Measurements from ENCODE around the gene CDK9.

CDK9 gene

DNA sequence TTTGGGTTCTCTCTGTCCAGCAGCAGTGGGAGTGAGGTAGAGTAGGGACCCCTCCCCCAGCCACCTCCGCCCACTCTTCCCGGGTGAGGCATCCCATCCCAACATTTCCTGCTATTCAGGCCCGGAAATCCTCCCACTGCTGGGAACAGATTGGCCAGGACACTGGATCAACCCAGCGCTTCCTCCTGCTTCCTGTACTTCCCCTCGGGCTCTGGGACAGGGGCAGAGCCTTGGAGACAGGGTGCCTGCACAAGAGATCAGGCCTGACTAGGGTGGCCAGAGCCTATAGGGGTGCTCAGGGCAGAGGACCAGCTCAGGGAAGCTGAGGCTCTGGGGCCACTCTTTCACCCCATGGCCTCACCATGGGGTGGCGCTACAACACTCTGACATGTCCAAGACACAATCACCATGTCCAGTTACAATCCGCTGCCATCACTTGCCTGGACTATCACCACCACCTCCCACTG is 21.9 kb upstream of the CDK9 start:
- TF ChIP-seq ZNF274 (IDR thresholded peaks at IDR 0.05; ENCODE audit: low read depth, low read length) = no peak
- no peak for TF ChIP-seq YY1 (IDR thresholded peaks at IDR 0.05; ENCODE audit: insufficient read depth, insufficient read length)
- no peak for TF ChIP-seq SUZ12 (IDR thresholded peaks at IDR 0.05; ENCODE audit: extremely low read depth, insufficient read depth, insufficient read length)
- Histone ChIP-seq H3K9me3 (ENCODE audit: insufficient read depth, low read length) (no peaks in the 10 kb centered on the region), H3K4me1 (ENCODE audit: insufficient read depth, insufficient read length) (peaks cover 21% of the 10 kb centered on the region), H3K36me3 (ENCODE audit: insufficient read depth, insufficient read length, low read length) (peaks cover 3% of the 10 kb centered on the region), H3K9ac (ENCODE audit: insufficient read length, low read depth) (no peak overlapping the region), H3K4me3 (ENCODE audit: insufficient read length, low read depth) (no peak overlapping the region), H3K27me3 (ENCODE audit: insufficient read depth, insufficient read length) (no peaks in the 10 kb centered on the region)
- no peak for DNase-seq (ENCODE audit: low read depth, low spot score)

DNA sequence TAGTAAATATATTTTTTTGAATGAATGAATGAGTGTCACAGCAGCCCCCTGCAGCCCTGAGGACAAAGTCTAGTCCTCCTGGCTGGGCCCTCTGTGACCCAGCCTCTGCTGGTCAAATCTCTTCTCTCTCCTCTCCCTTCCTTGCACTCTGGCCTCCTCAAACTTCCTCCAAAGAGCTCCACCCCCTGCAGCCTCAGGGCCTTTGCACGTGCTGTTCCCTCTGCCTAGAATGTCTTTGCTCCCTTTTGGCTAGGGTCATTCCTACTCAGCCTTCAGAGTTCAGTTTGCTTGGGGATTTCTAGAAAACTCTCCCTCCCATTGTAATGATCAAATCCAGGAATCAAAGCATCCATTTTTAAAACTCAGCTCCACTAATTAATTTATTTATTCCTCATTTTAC is 20.4 kb upstream of the CDK9 start:
- Histone ChIP-seq H3K4me1 (ENCODE audit: insufficient read depth, insufficient read length) (peaks cover 28% of the 10 kb centered on the region), H3K9me3 (ENCODE audit: insufficient read depth, low read length) (no peaks in the 10 kb centered on the region), H3K4me3 (ENCODE audit: insufficient read length, low read depth) (no peak overlapping the region), H3K27me3 (ENCODE audit: insufficient read depth, insufficient read length) (no peaks in the 10 kb centered on the region), H3K9ac (ENCODE audit: insufficient read length, low read depth) (no peak overlapping the region), H3K36me3 (ENCODE audit: insufficient read depth, insufficient read length, low read length) (peaks cover 3% of the 10 kb centered on the region)
- no peak for DNase-seq (ENCODE audit: low read depth, low spot score)
- TF ChIP-seq SUZ12 (IDR thresholded peaks at IDR 0.05; ENCODE audit: extremely low read depth, insufficient read depth, insufficient read length) (no peak), ZNF274 (IDR thresholded peaks at IDR 0.05; ENCODE audit: low read depth, low read length) (no peak), YY1 (IDR thresholded peaks at IDR 0.05; ENCODE audit: insufficient read depth, insufficient read length) (no peak)

DNA sequence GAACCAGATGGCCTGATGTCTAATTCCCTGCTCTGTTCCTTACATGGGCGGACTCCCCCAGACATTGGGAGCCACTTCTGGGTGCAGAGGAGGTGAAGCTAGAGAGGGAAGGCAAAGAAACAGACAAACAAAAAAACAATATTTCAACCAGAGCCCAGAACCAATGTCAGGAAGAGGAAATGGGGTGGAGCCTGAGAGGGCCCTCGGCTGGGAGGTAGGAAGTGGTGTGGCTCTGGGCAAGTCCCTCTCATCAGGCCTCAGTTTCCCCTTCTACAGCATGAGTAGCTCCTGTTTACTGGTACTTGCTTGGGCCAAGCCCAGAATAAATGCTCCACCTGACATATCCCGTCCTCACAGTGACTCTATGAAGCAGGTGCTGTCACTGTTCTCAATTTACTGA is 18.4 kb upstream of the CDK9 start:
- TF ChIP-seq SUZ12 (IDR thresholded peaks at IDR 0.05; ENCODE audit: extremely low read depth, insufficient read depth, insufficient read length) (no peak), YY1 (IDR thresholded peaks at IDR 0.05; ENCODE audit: insufficient read depth, insufficient read length) (no peak), ZNF274 (IDR thresholded peaks at IDR 0.05; ENCODE audit: low read depth, low read length) (no peak)
- H3K9ac ChIP-seq (ENCODE audit: insufficient read length, low read depth) = peak overlapping the region; percentile 50

GRCh38 chr9:127767909-127768331 is 17.9 kb upstream of the CDK9 start:
- H3K9ac ChIP-seq (ENCODE audit: insufficient read length, low read depth) = peak overlapping the region; percentile 50
- H3K4me1 ChIP-seq (ENCODE audit: insufficient read depth, insufficient read length) = peaks cover 28% of the 10 kb centered on the region
- no peaks in the 10 kb centered on the region for H3K27me3 ChIP-seq (ENCODE audit: insufficient read depth, insufficient read length)
- DNase-seq (ENCODE audit: low read depth, low spot score) = no peak
- TF ChIP-seq SUZ12 (IDR thresholded peaks at IDR 0.05; ENCODE audit: extremely low read depth, insufficient read depth, insufficient read length) (no peak), ZNF274 (IDR thresholded peaks at IDR 0.05; ENCODE audit: low read depth, low read length) (no peak)
- H3K9me3 ChIP-seq (ENCODE audit: insufficient read depth, low read length) = no peaks in the 10 kb centered on the region
- no peak overlapping the region for H3K4me3 ChIP-seq (ENCODE audit: insufficient read length, low read depth)
- peaks cover 3% of the 10 kb centered on the region for H3K36me3 ChIP-seq (ENCODE audit: insufficient read depth, insufficient read length, low read length)

More for the DNA sequence above, 18.4 kb upstream of the CDK9 start:
- peaks cover 3% of the 10 kb centered on the region for H3K36me3 ChIP-seq (ENCODE audit: insufficient read depth, insufficient read length, low read length)
- H3K4me1 ChIP-seq (ENCODE audit: insufficient read depth, insufficient read length) = peaks cover 31% of the 10 kb centered on the region
- no peaks in the 10 kb centered on the region for H3K27me3 ChIP-seq (ENCODE audit: insufficient read depth, insufficient read length)
- H3K4me3 ChIP-seq (ENCODE audit: insufficient read length, low read depth) = no peak overlapping the region
- DNase-seq (ENCODE audit: low read depth, low spot score) = no peak
- H3K9me3 ChIP-seq (ENCODE audit: insufficient read depth, low read length) = no peaks in the 10 kb centered on the region

- no peaks in the 10 kb centered on the region for H3K9me3 ChIP-seq (ENCODE audit: insufficient read depth, low read length)
- no peak for DNase-seq (ENCODE audit: low read depth, low spot score)
- peaks cover 30% of the 10 kb centered on the region for H3K4me1 ChIP-seq (ENCODE audit: insufficient read depth, insufficient read length)
- no peak overlapping the region for H3K4me3 ChIP-seq (ENCODE audit: insufficient read length, low read depth)
- peaks cover 3% of the 10 kb centered on the region for H3K36me3 ChIP-seq (ENCODE audit: insufficient read depth, insufficient read length, low read length)
- TF ChIP-seq YY1 (IDR thresholded peaks at IDR 0.05; ENCODE audit: insufficient read depth, insufficient read length) (no peak), ZNF274 (IDR thresholded peaks at IDR 0.05; ENCODE audit: low read depth, low read length) (no peak), SUZ12 (IDR thresholded peaks at IDR 0.05; ENCODE audit: extremely low read depth, insufficient read depth, insufficient read length) (no peak)
- peak overlapping the region; percentile 50 for H3K9ac ChIP-seq (ENCODE audit: insufficient read length, low read depth)
- H3K27me3 ChIP-seq (ENCODE audit: insufficient read depth, insufficient read length) = no peaks in the 10 kb centered on the region
Observed at GRCh38 chr9:127768698-127769097, 17.1 kb upstream of the CDK9 start.

DNA sequence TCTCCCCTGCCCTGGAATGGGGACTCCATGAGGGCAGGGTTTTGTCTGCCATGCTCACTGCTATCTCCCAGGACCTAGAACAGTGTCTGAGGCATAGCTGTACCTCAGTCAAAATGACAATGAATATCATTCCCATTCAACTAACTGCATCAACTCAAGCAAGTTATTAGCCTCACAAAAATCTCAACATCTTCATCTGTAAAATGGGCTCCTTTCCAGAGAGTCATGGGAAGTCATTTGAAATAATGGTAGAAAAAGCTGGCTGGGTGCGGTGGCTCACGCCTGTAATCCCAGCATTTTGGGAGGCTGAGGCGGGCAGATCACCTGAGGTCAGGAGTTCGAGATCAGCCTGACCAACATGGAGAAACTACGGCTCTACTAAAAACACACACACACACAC is 16.7 kb upstream of the CDK9 start:
- no peak for DNase-seq (ENCODE audit: low read depth, low spot score)
- Histone ChIP-seq H3K27me3 (ENCODE audit: insufficient read depth, insufficient read length) (no peaks in the 10 kb centered on the region), H3K9ac (ENCODE audit: insufficient read length, low read depth) (no peak overlapping the region), H3K4me3 (ENCODE audit: insufficient read length, low read depth) (no peak overlapping the region), H3K9me3 (ENCODE audit: insufficient read depth, low read length) (no peaks in the 10 kb centered on the region), H3K4me1 (ENCODE audit: insufficient read depth, insufficient read length) (peaks cover 34% of the 10 kb centered on the region), H3K36me3 (ENCODE audit: insufficient read depth, insufficient read length, low read length) (peaks cover 3% of the 10 kb centered on the region)
- no peak for TF ChIP-seq YY1 (IDR thresholded peaks at IDR 0.05; ENCODE audit: insufficient read depth, insufficient read length)
- TF ChIP-seq ZNF274 (IDR thresholded peaks at IDR 0.05; ENCODE audit: low read depth, low read length) = no peak
- no peak for TF ChIP-seq SUZ12 (IDR thresholded peaks at IDR 0.05; ENCODE audit: extremely low read depth, insufficient read depth, insufficient read length)

GRCh38 chr9:127769929-127770582 is 15.8 kb upstream of the CDK9 start:
- H3K9ac ChIP-seq (ENCODE audit: insufficient read length, low read depth) = peak overlapping the region; percentile 68
- peaks cover 3% of the 10 kb centered on the region for H3K36me3 ChIP-seq (ENCODE audit: insufficient read depth, insufficient read length, low read length)
- H3K4me3 ChIP-seq (ENCODE audit: insufficient read length, low read depth) = peak overlapping the region; percentile 56
- no peak for DNase-seq (ENCODE audit: low read depth, low spot score)
- H3K27me3 ChIP-seq (ENCODE audit: insufficient read depth, insufficient read length) = no peaks in the 10 kb centered on the region
- peaks cover 33% of the 10 kb centered on the region for H3K4me1 ChIP-seq (ENCODE audit: insufficient read depth, insufficient read length)
- no peak for TF ChIP-seq ZNF274 (IDR thresholded peaks at IDR 0.05; ENCODE audit: low read depth, low read length)
- TF ChIP-seq YY1 (IDR thresholded peaks at IDR 0.05; ENCODE audit: insufficient read depth, insufficient read length) = no peak
- TF ChIP-seq SUZ12 (IDR thresholded peaks at IDR 0.05; ENCODE audit: extremely low read depth, insufficient read depth, insufficient read length) = no peak
- H3K9me3 ChIP-seq (ENCODE audit: insufficient read depth, low read length) = no peaks in the 10 kb centered on the region
